DMS153 (cell line): ENCODE data around the gene PERP.
A peak's percentile ranks its signal among the peaks of the same experiment; 100 is the strongest.
"Not testable (repeated sequence)": the region's sequence is repeated elsewhere in the genome, so short reads cannot be mapped to it uniquely, and the experiment has no call there.

Experiments
- DNase-seq: peaks from one replicate; lab custom pipeline; 2025; lab: John Stamatoyannopoulos, UW

Gene PERP

DNA sequence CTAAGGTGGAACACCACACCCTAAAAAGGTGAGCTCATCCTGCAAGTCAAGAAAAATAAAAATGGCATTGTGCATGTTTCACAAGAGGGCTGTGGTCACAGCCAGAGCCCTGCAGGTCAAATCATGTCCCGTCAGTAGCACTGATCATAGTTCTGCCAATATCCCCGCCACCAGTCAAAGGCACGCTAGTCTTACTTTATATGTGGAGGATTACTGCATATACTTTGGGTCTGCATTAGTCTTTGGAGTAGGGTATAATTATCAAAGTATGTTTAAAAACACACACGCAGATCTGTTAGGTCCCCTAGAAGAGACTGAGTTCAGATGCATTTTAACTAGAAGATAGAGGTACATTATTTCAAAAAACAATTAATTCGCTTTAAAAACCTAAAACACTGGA lies 1.8 kb downstream of the PERP start:
- peak; percentile 14 for DNase-seq

- DNase-seq, result no peak
These were observed 2.5 kb downstream of the PERP start for GRCh38 chr6:138104618-138105213.

- peak; percentile 15 for DNase-seq
These were observed 3.3 kb downstream of the PERP start for GRCh38 chr6:138103871-138104270.

- no peak for DNase-seq
These were observed 5.1 kb downstream of the PERP start for GRCh38 chr6:138101946-138102731.

GRCh38 chr6:138099832-138100231 lies 7.4 kb downstream of the PERP start:
- DNase-seq, result no peak

- no peak for DNase-seq
These were observed 8.9 kb downstream of the PERP start for GRCh38 chr6:138098306-138098705.

DNA sequence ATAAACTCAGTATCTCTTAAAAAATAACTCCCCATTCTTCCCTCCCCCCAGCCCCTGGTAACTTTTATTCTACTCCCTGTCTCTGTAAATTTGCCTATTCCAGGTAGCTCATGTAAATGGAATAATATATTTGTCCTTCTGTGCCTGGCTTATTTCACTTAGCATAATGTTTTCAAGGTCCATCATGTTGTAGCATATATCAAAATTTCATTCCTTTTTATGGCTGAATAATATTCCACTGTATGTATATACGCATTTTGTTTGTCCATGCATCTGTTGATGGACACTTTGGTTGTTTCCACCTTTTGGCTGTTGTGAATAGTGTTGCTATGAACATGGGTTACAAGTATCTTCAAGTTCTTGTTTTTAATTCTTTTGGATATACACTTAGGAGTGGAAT lies 13.0 kb downstream of the PERP start:
- no peak for DNase-seq

DNA sequence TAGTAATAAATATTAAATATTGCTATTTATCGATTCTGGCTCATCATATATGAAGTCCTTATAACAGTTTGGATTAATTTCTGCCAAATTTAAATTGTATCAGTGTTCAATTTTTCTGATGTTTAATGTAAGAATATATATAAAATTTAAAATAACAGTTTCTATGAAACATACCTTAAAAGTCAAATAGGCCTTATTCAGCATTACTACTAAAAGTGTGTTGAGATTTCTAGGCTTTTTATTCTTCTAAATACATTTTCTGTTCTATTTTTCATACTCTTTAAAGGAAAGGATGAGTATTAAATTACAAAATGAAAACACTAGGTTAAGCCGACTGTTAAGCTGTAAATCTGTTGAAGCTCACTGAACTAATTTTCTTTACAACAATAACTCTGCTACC lies 13.6 kb downstream of the PERP start:
- DNase-seq, result no peak

DNA sequence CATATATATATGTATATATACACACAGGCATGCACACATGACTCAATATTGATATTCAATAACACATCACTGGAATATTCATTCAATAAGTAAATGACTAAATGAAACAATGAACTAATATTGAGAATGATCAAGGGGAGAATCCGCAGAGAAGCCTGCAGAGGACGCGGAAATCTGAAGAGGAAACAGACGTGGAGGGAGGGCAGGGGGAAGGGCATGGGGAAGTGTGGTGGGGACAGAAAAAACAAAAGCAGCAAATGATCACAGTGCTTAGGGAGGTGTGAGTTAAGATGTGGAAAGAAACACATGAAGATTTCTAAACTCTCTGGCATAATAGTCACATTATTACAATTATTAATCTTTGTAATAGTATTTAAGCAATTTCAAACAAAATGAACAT lies 14.5 kb downstream of the PERP start:
- DNase-seq, result no peak

DNA sequence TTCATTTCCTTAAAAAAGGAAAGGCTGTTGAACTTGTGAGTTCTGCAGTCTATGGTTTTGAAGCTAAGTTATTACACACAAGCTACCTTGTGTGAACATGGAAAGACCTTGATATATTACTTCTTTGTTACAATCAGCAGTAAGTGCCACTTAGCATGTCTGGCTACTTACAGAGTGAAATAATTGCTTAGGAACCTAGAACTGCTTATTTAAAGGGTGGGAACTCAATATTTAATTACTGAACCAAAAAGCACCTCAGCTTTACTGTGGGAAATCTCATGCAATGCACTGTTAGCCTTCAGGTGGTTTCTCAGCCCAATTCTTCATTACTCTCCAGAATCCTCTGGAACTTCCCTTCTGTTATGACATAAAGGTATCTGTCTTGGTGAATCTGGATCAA lies 17.9 kb downstream of the PERP start:
- DNase-seq, result no peak

DNA sequence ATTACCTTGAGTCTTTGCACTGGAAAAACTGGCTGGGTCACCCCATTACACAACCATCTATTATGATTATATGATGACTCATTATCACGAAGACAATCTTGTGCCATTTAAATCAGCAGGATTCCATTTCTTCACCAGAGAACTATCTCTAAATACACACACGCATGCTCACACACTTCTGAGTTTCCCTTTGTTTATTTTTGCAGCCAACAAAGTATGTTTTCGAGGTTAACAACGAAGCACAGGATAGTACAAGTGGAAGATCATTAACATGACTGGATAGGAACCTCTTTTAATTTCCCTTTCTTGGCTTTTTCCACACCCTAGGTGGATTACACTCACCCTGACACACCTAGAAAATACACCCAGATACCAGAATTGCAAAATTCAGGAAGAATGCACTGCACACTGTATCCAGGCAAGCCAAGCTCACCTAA lies 18.9 kb downstream of the PERP start:
- DNase-seq, result peak; percentile 71

DNA sequence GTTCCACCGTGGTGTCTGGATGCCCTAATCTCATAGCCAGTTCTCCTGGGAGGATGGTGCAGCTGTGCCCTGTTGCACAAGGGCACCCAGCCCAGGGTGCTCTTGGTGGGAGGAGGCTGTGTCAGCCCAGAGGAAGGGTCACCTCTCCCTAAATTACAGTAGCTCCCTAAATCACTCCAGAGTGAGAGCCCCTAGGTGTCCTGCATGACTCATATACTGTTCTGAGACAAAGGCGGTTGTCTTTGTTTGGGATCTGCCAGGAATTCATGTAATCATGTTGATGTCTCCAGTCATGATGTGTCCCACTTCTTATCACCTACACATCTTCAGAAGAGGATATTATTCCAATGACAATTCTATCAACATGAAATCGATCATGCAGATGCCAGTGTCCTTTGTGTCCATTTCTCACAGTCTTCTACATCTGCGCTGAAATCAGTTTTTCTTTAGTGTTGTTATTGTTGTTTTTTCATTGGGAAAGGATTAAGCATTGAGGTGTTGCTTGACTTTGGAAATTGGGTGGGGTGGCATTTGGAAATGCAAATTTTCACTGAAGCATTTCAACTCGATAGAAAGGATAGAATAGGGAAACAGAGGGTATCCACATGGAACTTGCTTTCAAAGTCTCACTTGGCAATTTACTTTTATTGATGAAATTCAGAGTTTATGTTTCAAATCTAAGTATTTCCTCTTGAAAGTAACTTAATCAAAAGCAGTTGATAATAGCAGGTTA lies 19.5 kb downstream of the PERP start:
- no peak for DNase-seq

GRCh38 chr6:138086573-138087196 lies 20.5 kb downstream of the PERP start:
- peak; percentile 91 for DNase-seq

GRCh38 chr6:138085839-138086222 lies 21.4 kb downstream of the PERP start:
- no peak for DNase-seq

- DNase-seq, result no peak
These were observed 22.0 kb downstream of the PERP start for GRCh38 chr6:138084904-138085838.

GRCh38 chr6:138082232-138082631 lies 25.0 kb downstream of the PERP start:
- no peak for DNase-seq

DNA sequence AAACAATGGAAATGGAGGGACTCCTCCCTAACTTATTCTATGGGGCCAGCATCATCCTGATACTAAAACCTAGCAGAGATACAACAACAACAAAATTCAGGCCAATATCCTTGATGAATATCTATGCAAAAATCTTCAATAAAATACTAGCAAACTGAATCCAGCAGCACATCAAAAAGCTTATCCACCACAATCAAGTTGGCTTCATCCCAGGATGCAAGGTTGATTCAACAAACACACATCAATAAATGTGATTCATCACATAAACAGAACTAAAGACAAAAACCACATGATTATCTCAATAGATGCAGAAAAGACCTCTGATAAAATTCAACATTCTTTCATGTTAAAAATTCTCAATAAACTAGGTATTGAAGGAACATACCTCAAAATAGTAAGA lies 27.7 kb downstream of the PERP start:
- not testable (repeated sequence) for DNase-seq

GRCh38 chr6:138078491-138078890 lies 28.7 kb downstream of the PERP start:
- DNase-seq, result no peak

GRCh38 chr6:138073264-138073663 lies 34.0 kb downstream of the PERP start:
- no peak for DNase-seq

DNA sequence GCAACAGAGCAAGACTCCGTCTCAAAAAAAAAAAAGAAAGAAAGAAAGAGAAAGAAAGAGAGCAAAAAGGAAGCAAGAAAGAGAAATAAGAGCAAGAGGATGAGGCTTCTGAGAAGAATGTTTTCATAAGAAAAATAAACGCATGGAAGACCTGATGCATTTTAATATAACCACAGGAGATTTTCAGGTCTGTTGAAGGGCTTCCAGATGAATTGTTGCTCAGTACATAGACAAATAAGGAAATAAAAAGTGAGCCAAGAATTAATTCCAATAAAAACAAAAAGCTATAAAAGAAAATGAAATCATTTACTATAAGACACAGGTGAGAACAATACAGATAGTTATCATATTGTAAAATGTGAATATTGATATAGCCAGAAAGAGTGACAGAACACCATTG lies 43.5 kb downstream of the PERP start:
- no peak for DNase-seq

GRCh38 chr6:138054982-138055381 lies 52.2 kb downstream of the PERP start:
- no peak for DNase-seq

- no peak for DNase-seq
These were observed 54.4 kb downstream of the PERP start for GRCh38 chr6:138052783-138053182.
